Measurements from ENCODE around the gene UBE2E2. TPM values are rescaled to one million over a fixed set of nuclear protein-coding genes. Genes with fewer than 3 reads are reported as not detected.

UBE2E2 gene
- 50.8 TPM for total RNA-seq
- long read RNA-seq, partial matches to known transcripts, result 5 of 13 reads
- long read RNA-seq, other reads (novel, unspliced or antisense), result 8 of 13 reads

GRCh38 chr3:23202921-23203707 is at the start of gene UBE2E2:
Gene UBE2E2, plus strand, starts transcription at chr3:23203327.
- peak; percentile 92 to 94 for ATAC-seq
- Histone ChIP-seq H3K36me3 (no peaks in the 10 kb centered on the region), H3K27me3 (ENCODE audit: low read depth) (no peaks in the 10 kb centered on the region), H3K4me1 (peaks cover 16% of the 10 kb centered on the region), H3K27ac (peak within 1 kb of the TSS; percentile 86), H3K9me3 (no peaks in the 10 kb centered on the region), H3K4me3 (peak within 1 kb of the TSS; percentile 79)
- intact Hi-C loops (cut with DNase I), result no loop called here
- DNase-seq, result peak; percentile 83
- TF ChIP-seq, protein P1, sequence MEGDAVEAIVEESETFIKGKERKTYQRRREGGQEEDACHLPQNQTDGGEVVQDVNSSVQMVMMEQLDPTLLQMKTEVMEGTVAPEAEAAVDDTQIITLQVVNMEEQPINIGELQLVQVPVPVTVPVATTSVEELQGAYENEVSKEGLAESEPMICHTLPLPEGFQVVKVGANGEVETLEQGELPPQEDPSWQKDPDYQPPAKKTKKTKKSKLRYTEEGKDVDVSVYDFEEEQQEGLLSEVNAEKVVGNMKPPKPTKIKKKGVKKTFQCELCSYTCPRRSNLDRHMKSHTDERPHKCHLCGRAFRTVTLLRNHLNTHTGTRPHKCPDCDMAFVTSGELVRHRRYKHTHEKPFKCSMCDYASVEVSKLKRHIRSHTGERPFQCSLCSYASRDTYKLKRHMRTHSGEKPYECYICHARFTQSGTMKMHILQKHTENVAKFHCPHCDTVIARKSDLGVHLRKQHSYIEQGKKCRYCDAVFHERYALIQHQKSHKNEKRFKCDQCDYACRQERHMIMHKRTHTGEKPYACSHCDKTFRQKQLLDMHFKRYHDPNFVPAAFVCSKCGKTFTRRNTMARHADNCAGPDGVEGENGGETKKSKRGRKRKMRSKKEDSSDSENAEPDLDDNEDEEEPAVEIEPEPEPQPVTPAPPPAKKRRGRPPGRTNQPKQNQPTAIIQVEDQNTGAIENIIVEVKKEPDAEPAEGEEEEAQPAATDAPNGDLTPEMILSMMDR (IDR thresholded peaks at IDR 0.05), result no peak

GRCh38 chr3:23153436-23153835 is 49.7 kb upstream of the UBE2E2 start:
- Histone ChIP-seq H3K36me3 (no peaks in the 10 kb centered on the region), H3K4me1 (no peaks in the 10 kb centered on the region), H3K27ac (no peak overlapping the region), H3K4me3 (no peak overlapping the region), H3K9me3 (peaks cover 9% of the 10 kb centered on the region), H3K27me3 (ENCODE audit: low read depth) (no peaks in the 10 kb centered on the region)
- no peak for DNase-seq
- ATAC-seq, result no peak
- intact Hi-C loops (cut with DNase I), result no loop called here
- TF ChIP-seq, protein P1 (IDR thresholded peaks at IDR 0.05), result no peak

DNA sequence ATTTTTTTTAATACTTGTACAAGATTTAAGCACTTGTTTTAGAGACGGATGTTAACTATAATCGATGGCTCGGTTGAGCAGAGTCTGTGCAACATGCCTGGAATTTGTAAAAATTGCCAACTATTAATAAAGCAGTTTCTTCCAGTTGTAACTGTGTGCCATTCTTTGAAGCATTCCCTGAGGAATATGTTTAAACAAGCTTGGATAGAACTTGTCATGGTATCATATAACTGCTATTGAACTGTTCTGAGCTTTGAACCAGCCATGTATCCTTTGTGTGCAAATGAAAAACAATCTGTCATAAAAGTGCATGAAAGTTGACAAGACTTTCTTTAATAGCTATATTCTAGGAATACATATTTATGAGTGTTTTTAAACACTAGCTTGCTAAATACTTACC is 45.8 kb upstream of the UBE2E2 start:
- no peak for ATAC-seq
- no peak overlapping the region for H3K4me3 ChIP-seq
- H3K27ac ChIP-seq, result no peak overlapping the region
- intact Hi-C loops (cut with DNase I), result no loop called here
- TF ChIP-seq, protein P1 (IDR thresholded peaks at IDR 0.05), result no peak
- peaks cover 9% of the 10 kb centered on the region for H3K9me3 ChIP-seq
- no peaks in the 10 kb centered on the region for H3K36me3 ChIP-seq
- no peak for DNase-seq
- no peaks in the 10 kb centered on the region for H3K4me1 ChIP-seq
- no peaks in the 10 kb centered on the region for H3K27me3 ChIP-seq (ENCODE audit: low read depth)

DNA sequence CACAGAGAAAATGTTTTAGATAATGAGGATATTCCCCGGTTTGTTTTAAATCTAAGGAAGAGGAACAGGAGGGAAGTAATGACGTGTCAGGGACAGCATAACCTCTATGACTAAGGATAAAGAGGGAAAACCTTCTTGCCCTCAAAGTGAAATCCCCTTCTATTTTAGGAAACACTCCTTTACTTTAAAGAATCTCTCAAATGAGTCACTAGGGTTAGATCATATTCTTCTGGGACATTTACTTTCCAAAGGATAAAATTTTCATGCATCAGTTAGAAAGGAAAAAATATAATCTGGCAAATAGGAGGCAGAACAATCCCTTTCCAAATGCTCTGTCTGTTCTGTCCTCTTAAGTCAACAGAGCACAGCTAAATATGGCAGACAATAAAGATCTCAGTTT is 43.2 kb upstream of the UBE2E2 start:
- no peaks in the 10 kb centered on the region for H3K4me1 ChIP-seq
- intact Hi-C loops (cut with DNase I), result no loop called here
- ATAC-seq, result peak in 1 of 2 donors; percentile 57

DNA sequence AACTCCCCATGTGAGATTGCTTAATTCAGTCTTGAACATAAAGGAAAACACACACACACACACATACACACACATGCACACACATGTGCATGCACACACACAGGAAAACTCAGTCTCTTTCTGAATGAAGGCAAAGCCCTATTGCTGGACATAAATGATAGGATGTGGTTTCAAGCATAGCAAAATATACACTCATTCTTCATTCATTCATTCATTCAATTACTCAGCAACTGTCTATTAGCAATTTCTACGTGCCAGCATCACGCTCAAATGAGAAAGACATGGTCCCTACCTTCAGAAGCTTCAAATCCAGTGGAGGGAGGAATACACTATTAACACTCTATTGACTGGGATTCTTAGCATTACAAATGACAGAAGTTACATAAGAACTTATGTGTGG is 41.8 kb upstream of the UBE2E2 start:
- DNase-seq, result no peak
- TF ChIP-seq, protein P1 (IDR thresholded peaks at IDR 0.05), result no peak
- Histone ChIP-seq H3K27me3 (ENCODE audit: low read depth) (no peaks in the 10 kb centered on the region), H3K4me1 (no peaks in the 10 kb centered on the region), H3K36me3 (no peaks in the 10 kb centered on the region), H3K9me3 (no peaks in the 10 kb centered on the region), H3K27ac (no peak overlapping the region), H3K4me3 (no peak overlapping the region)
- intact Hi-C loops (cut with DNase I), result no loop called here
- ATAC-seq, result no peak

More for the DNA sequence above, 43.2 kb upstream of the UBE2E2 start:
- Histone ChIP-seq H3K36me3 (no peaks in the 10 kb centered on the region), H3K9me3 (peaks cover 6% of the 10 kb centered on the region), H3K27me3 (ENCODE audit: low read depth) (no peaks in the 10 kb centered on the region), H3K4me3 (no peak overlapping the region), H3K27ac (no peak overlapping the region)
- no peak for DNase-seq
- TF ChIP-seq, protein P1 (IDR thresholded peaks at IDR 0.05), result no peak

Measured in lower lobe of right lung (tissue), 2 donors.